Measurements from ENCODE around the gene AGMAT. TPM values are rescaled to one million over a fixed set of nuclear protein-coding genes. Genes with fewer than 3 reads are reported as not detected.

AGMAT gene
- total RNA-seq, 1 donor from 2014 or later: not detected

DNA sequence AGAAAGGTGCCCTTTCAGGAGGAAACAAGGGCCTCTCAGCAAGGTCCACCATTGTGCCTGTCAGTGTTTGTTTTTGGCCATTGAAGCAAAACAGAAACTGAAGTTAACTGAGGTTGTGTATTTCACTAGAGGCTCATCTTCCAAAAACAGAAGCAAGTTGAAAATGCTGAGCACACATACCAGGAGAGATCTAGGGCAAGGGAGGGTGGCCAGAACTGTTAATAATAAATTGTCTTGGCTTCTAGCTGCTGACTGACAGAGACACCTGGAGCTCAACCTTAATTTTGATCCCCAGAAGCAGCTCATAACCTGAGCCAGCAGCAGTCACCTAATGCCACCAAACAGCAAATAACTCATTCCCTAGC lies 5.2 kb downstream of the AGMAT start:
- no peaks in the 10 kb centered on the region for H3K9me3 ChIP-seq
- TF ChIP-seq, protein P1, sequence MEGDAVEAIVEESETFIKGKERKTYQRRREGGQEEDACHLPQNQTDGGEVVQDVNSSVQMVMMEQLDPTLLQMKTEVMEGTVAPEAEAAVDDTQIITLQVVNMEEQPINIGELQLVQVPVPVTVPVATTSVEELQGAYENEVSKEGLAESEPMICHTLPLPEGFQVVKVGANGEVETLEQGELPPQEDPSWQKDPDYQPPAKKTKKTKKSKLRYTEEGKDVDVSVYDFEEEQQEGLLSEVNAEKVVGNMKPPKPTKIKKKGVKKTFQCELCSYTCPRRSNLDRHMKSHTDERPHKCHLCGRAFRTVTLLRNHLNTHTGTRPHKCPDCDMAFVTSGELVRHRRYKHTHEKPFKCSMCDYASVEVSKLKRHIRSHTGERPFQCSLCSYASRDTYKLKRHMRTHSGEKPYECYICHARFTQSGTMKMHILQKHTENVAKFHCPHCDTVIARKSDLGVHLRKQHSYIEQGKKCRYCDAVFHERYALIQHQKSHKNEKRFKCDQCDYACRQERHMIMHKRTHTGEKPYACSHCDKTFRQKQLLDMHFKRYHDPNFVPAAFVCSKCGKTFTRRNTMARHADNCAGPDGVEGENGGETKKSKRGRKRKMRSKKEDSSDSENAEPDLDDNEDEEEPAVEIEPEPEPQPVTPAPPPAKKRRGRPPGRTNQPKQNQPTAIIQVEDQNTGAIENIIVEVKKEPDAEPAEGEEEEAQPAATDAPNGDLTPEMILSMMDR (IDR thresholded peaks at IDR 0.05): no peak
- H3K4me1 ChIP-seq: peaks cover 12% of the 10 kb centered on the region
- H3K36me3 ChIP-seq: no peaks in the 10 kb centered on the region
- H3K27ac ChIP-seq: no peak overlapping the region
- H3K27me3 ChIP-seq: peaks cover 10% of the 10 kb centered on the region
- intact Hi-C loops (cut with DNase I): no loop called here
- DNase-seq: no peak
- ATAC-seq: no peak
- H3K4me3 ChIP-seq: no peak overlapping the region

- peaks cover 6% of the 10 kb centered on the region for H3K27me3 ChIP-seq
- intact Hi-C loops (cut with DNase I): no loop called here
- no peaks in the 10 kb centered on the region for H3K36me3 ChIP-seq
- TF ChIP-seq, protein P1 (IDR thresholded peaks at IDR 0.05): no peak
- no peaks in the 10 kb centered on the region for H3K9me3 ChIP-seq
- no peak overlapping the region for H3K27ac ChIP-seq
- ATAC-seq (no peak), DNase-seq (peak; percentile 48)
- no peak overlapping the region for H3K4me3 ChIP-seq
- peaks cover 8% of the 10 kb centered on the region for H3K4me1 ChIP-seq
These were observed 5.7 kb downstream of the AGMAT start for GRCh38 chr1:15578921-15579682.

- H3K4me1 ChIP-seq: peaks cover 8% of the 10 kb centered on the region
- no peaks in the 10 kb centered on the region for H3K9me3 ChIP-seq
- TF ChIP-seq, protein P1 (IDR thresholded peaks at IDR 0.05): no peak
- no peaks in the 10 kb centered on the region for H3K36me3 ChIP-seq
- intact Hi-C loops (cut with DNase I): no loop called here
- H3K27me3 ChIP-seq: no peaks in the 10 kb centered on the region
- H3K4me3 ChIP-seq: no peak overlapping the region
- H3K27ac ChIP-seq: no peak overlapping the region
- ATAC-seq (no peak), DNase-seq (peak; percentile 37)
These were observed 7.2 kb downstream of the AGMAT start for GRCh38 chr1:15577691-15578090.

DNA sequence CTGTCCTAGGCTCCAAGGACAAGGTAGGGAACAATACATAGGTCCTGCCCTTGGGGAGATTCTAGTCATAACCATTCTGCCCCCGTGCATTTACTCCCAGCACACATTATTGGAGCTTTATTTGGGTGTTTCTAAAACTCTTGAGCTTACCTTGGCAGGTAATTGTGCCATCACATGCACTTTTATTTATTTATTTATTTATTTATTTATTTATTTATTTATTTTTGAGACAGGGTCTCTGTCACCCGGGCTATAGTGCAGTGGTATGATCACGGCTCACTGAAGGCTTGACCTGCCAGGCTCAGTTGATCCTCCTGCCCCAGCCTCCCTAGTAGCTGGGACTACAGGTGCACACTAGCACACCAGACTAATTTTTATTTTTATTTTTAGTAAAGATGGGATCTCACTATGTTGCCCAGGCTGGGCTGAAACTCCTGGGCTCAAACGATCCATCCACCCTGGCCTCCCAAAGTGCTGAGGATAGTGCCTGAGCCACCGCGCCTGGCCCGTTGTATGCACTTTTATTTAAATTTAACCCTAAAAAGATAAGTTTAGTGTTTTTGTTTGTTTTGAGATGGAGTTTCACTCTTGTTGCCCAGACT lies 9.2 kb downstream of the AGMAT start:
- ATAC-seq: no peak
- DNase-seq: peak; percentile 3
- no peak overlapping the region for H3K4me3 ChIP-seq
- peaks cover 4% of the 10 kb centered on the region for H3K36me3 ChIP-seq
- TF ChIP-seq, protein P1 (IDR thresholded peaks at IDR 0.05): no peak
- no peak overlapping the region for H3K27ac ChIP-seq
- H3K4me1 ChIP-seq: peaks cover 8% of the 10 kb centered on the region
- H3K27me3 ChIP-seq: no peaks in the 10 kb centered on the region
- intact Hi-C loops (cut with DNase I): no loop called here
- H3K9me3 ChIP-seq: no peaks in the 10 kb centered on the region

- TF ChIP-seq, protein P1 (IDR thresholded peaks at IDR 0.05): no peak
- Histone ChIP-seq H3K4me1 (peaks cover 7% of the 10 kb centered on the region), H3K4me3 (no peak overlapping the region), H3K27me3 (no peaks in the 10 kb centered on the region), H3K9me3 (no peaks in the 10 kb centered on the region), H3K36me3 (peaks cover 12% of the 10 kb centered on the region), H3K27ac (no peak overlapping the region)
- ATAC-seq (no peak), DNase-seq (no peak)
- intact Hi-C loops (cut with DNase I): no loop called here
These were observed 10.1 kb downstream of the AGMAT start for GRCh38 chr1:15574741-15575140.
